AG04449 (cell line): ENCODE measurements around the gene BST2.

ENCODE experiments used
- CTCF ChIA-PET: fragments of 350-600 bp; formaldehyde crosslinking; extraction: SDS; loops from one replicate; lab custom pipeline; 2021; ENCODE audit warnings: antibody characterized with exemption; lab: Yijun Ruan, JAX
- POLR2A ChIA-PET: fragments of 400-600, 350-600 bp; formaldehyde crosslinking; extraction: SDS; loops from one replicate; lab custom pipeline; 2020; ENCODE audit warnings: antibody characterized with exemption, inconsistent platforms; lab: Yijun Ruan, JAX
- DNase-seq: peaks from one replicate; pipeline ENCODE4 v3.0.0-alpha.2; 2010; ENCODE audit warnings: low read depth, low spot score
- H3K4me3 ChIP-seq: 2 replicates; pipeline ENCODE4 v1.5.1; 2011; ENCODE audit warnings: low read depth, mild to moderate bottlenecking, control low read depth, low read length
- CTCF ChIP-seq: IDR thresholded peaks from one replicate; pipeline ENCODE4 v1.5.1; 2011; ENCODE audit warnings: mild to moderate bottlenecking, moderate library complexity, low read length, control low read depth, inconsistent platforms; ENCODE audit not compliant: insufficient read depth; ENCODE audit errors: missing control alignments

BST2 gene

GRCh38 chr19:17447704-17448130 lies 42.3 kb upstream of the BST2 start:
- POLR2A ChIA-PET = no interaction called here
- H3K4me3 ChIP-seq = no peak overlapping the region

DNA sequence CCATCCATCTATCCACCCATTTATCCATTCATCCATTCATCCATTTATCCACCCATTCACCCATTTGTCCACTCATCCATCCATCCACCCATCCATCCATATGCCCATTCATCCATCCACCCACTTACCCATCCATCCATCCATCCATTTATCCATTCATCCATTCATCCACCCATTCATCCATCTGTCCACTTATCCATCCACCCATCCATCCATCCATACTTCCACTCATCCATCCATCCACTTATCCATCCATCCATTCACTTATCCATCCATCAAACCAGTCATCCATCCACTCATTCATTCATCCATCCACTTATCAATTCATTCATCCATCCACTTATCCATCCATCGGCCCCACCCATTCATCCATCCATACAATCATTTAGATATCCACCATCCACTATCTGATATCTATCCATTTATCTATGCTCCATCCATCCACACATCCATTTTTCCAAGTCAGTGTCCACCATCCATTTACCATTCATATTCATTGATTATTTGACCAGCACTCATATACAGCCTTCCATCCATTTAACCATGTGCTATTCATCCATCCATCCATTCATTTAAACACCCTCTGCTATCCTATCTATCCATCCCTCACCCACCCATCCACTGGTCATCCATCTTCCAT lies 40.2 kb upstream of the BST2 start:
- TF ChIP-seq CTCF = no peak
- no peak overlapping the region for H3K4me3 ChIP-seq
- ChIA-PET CTCF (interaction anchor here (1.1 to 1.8 kb wide), 2 partner anchors 17 to 21 kb away, joined by 3 to 4 read pairs; no protein-coding TSS in a partner anchor), POLR2A (no interaction called here)
- no peak for DNase-seq

More at GRCh38 chr19:17447704-17448130, 42.3 kb upstream of the BST2 start:
- CTCF ChIA-PET = interaction anchor here (1.2 to 2.4 kb wide), 4 partner anchors 10 to 408 kb away, joined by 4 to 7 read pairs (median 6); no protein-coding TSS in a partner anchor
- DNase-seq = no peak
- TF ChIP-seq CTCF = no peak

GRCh38 chr19:17441241-17442021 lies 36.0 kb upstream of the BST2 start:
- DNase-seq = no peak
- TF ChIP-seq CTCF = peak; percentile 21
- H3K4me3 ChIP-seq = no peak overlapping the region
- ChIA-PET POLR2A (no interaction called here), CTCF (interaction anchor here (0.8 to 3.1 kb wide), 10 partner anchors 8 to 415 kb away, joined by 3 to 8 read pairs (median 4); partner anchors contain the start of gene TMEM221)

- DNase-seq = no peak
- H3K4me3 ChIP-seq = no peak overlapping the region
- ChIA-PET CTCF (interaction anchor here (1.7 kb wide), 2 partner anchors 11 to 29 kb away, joined by 4 to 7 read pairs; partner anchors contain the start of gene TMEM221), POLR2A (interaction anchor here (0.7 kb wide), 1 partner anchor 224 kb away, joined by 4 read pairs; no protein-coding TSS in a partner anchor)
- TF ChIP-seq CTCF = no peak
These were observed 31.4 kb upstream of the BST2 start for GRCh38 chr19:17436874-17437267.

DNA sequence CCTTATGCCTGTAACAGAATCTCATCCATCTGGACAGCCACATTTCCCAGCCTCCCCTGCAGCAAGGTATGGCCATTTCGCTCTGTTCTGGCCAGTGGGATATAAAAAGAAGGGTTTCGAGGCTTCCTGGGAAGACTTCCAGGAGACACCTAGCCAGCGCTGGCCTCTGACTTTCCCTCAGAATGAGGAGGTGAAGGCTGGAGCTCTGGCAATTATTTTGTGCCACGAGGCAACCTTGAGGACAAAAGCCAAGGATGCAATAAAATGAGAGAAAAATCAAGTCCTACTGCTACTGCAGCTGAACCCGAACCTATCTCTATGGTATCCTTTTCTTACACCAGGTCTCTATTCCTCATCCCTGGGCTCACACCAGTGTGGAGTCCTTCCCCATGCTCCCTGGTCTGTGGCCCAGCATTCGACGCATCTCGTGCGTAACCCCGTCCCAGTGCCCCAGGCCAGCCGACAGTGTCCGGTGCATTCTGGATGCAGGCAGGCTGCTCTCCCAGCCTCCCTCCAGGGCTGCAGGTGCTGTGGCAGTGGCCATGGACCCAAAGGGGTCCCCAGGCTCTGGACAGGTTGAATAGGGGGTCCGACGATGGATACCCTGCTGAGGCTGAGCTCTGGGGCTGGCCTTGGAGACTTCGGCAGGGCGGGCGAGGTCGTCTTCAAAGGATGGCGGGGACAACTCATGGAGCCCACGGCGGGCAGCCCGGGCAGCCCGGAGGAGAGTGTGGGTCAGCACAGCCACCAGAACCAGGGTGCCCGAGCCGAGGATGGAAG lies 30.9 kb upstream of the BST2 start:
- no peak overlapping the region for H3K4me3 ChIP-seq
- CTCF ChIA-PET = interaction anchor here (1.7 kb wide), 1 partner anchor 12 kb away, joined by 7 read pairs; the partner anchor contains the start of gene TMEM221
- TF ChIP-seq CTCF = no peak
- POLR2A ChIA-PET = no interaction called here
- no peak for DNase-seq

DNA sequence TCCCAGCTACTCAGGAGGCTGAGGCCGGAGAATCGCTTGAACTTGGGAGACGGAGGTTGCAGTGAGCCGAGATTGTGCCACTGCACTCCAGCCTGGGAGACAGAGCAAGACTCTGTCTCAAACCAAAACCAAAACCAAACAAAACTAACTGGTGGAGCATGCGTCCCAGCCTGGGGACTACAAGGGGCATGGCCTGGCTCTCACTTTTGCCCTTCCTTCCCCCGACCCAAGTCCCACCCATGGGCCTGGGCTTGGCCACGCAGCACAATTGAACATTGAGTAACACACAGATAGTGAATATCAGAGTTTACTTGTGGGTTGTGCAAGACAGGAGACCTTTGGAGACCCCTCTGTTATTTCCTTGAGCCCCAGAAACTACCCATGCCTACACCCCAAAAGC lies 29.8 kb upstream of the BST2 start:
- CTCF ChIA-PET = no interaction called here
- POLR2A ChIA-PET = no interaction called here
- H3K4me3 ChIP-seq = no peak overlapping the region
- TF ChIP-seq CTCF = no peak
- no peak for DNase-seq
